ENCODE measurements around the gene KRT73.
"Not testable (repeated sequence)": the region's sequence is repeated elsewhere in the genome, so short reads cannot be mapped to it uniquely, and the experiment has no call there.

KRT73 gene

GRCh38 chr12:52598966-52599365 is 19.4 kb downstream of the KRT73 start:
- no peak for DNase-seq

DNA sequence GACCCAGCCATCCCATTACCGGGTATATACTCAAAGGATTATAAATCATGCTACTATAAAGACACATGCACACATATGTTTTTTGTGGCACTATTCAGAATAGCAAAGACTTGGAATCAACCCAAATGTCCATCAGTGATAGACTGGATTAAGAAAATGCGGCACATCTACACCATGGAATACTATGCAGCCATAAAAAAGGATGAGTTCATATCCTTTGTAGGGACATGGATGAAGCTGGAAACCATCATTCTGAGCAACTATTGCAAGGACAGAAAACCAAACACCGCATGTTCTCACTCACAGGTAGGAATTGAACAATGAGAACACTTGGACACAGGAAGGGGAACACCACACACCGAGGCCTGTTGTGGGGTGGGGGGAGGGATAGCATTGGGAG is 24.1 kb downstream of the KRT73 start:
- not testable (repeated sequence) for DNase-seq

GRCh38 chr12:52591521-52591920 is 26.8 kb downstream of the KRT73 start:
- no peak for DNase-seq

GRCh38 chr12:52590021-52590420 is 28.3 kb downstream of the KRT73 start:
- no peak for DNase-seq

DNA sequence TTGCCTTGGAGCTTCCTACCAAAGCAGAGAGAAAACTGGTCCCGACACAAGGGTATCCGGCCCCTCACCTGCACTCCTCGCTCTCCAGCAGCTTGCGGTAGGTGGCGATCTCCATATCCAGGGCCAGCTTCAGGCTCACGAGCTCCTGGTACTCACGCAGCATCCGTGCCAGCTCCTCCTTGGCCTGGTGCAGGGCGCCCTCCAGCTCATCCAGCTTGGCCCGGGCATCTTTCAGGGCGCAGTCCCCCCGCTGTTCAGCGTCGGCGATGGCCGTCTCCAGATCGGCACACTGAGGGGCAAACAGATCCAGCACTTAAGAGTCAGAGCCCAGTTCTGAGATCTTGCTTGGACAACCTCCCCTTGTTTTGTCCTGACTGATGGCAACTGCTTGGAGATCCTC is 30.8 kb downstream of the KRT73 start:
- no peak for DNase-seq

GRCh38 chr12:52585946-52586345 is 32.4 kb downstream of the KRT73 start:
- no peak for DNase-seq

DNA sequence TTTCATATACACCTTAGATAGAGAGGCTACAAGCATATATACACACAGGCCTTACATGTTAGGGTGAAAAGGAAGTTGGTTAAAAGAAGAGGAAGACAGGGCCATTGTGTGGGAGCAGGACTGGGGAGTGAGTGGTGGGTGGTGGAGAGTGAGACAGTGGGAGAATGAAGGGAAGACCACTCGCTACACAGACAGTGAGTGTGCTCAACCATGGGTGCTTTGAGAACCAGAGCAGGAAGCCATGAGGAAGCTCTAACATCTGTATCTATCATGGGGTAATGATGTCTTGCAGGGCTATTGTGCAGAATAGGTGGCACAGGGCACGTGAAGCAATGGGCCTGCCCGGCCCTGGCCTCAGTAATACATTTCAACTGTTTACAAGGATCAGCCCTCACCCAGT is 33.3 kb downstream of the KRT73 start:
- no peak for DNase-seq

GRCh38 chr12:52584156-52584682 is 34.1 kb downstream of the KRT73 start:
- DNase-seq = no peak

- DNase-seq = peak; percentile 68
Measured at GRCh38 chr12:52582971-52583456, 35.3 kb downstream of the KRT73 start.

DNA sequence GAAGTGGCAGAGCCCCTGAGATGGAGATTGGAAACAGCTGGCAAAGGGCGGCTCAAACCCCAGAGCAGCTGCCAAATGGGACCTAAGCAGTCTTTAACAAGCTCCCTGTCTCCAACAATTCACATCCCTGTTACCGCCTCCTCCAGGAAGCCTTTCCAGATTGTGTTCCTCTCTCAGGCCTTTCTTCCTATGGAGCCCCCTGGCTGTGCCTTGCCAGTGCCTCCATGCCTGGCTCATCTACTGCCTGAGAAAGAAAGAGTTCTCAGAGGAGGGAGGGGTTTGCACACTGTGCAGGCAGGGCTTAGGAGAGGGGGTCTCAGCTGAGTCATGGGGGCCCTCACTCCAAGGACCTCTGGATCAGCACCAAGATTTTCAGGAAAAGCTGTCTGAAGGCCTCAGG is 35.9 kb downstream of the KRT73 start:
- no peak for DNase-seq

DNA sequence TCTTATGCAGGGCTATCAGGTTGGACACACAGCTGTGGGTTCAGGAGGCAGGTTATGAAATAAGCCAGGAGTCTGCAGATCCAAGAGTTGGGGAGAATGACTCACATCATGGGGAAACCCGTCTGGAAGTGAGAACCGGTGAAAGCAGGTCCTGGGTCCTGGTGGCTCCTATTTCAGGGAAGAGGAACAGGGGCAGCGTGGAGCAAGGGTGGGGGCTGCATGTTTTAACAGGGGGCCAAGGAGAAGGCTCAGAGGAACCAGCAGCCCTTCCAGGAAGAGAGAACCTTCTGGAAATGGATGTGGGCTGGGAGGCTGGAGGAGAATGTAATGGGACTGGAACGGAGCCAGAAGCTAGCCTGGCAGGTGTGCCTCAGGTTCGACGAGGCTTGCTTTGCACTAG is 36.9 kb downstream of the KRT73 start:
- DNase-seq = peak; percentile 31

DNA sequence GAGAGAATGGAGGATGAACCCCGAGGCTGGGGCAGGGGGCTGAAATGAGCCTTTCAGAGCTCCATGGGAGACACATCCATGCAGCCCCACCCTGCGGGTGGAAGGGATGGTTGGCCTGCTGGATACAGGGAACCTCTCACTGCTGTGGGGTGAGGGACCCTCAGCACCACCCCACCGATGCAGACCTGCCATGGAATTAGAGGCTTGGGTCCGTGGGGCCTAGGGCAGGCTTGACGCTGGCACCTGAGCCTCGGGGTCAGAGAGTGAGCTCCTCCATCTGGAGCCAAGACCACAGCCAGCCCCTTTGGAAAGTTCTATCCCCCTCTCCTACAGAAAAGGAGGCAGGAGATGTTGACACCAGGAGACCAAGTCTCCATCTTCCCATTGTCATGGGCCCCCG is 37.3 kb downstream of the KRT73 start:
- no peak for DNase-seq

DNA sequence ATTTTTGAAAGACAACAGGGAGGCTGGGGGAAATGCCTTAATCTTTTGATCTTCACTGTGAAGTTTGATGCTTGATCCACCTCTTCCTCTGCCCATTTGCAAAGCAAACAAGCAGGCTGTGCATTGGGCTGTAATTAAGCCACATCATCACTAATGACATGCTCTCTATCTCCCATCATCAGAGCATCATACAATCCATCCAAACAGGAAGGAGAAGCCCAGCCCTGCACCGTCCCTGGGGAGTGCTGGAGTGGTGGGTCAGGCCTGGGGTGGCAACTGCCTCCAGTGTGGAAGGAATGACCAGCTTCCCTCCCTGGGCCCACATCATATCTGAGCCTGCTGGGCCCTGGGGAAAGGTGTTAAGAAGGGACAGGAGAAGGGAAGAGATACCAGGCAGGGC is 37.9 kb downstream of the KRT73 start:
- DNase-seq = peak; percentile 38

DNA sequence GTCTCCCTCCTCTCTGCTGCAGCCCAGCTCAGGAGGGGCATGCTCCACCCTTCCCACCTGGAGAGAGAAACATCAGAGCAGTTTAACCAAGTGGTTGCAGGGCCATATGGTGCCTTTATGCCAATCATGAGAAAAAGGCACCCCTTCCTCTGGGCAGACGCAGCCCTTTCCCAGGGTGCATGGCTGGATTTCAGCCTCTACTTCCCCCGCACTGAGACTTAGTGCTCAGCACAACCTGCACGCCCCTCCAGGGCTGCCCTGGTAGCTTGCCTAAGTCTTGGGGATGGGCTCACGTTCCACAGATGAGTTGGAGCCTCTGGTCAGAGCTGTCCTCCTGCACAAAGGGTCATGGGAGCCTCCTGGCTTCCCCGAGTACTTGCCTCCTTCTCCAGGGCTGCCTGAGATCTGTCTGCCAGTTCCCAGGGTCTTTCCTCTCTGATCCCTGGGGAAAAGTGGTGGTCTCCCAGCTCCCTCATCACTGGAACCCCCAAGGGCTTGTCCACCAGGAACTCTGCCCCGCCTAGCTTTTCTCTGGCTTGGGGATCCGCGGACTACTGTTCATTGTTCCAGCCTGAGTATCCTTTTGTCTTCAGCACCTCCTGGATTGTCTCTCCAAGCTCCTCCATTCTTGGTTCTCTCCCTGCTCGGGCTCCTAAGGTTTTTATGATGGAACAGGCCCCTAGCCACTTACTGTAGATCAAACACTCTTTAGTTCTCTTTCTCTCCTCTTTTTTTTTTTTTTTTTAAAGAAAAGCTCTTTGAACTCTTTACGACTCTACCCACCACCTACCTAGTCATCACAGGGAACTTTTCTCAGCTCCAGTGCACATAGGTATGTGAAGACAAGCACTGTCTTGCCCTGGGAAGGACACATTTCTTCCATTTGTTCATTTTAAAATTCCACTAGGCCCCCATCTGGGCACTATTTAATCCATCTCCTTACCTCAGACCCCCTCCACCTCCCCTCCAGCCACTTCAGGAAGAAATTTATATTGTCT is 38.6 kb downstream of the KRT73 start:
- DNase-seq = no peak

GRCh38 chr12:52578469-52578868 is 39.9 kb downstream of the KRT73 start:
- DNase-seq = no peak

DNA sequence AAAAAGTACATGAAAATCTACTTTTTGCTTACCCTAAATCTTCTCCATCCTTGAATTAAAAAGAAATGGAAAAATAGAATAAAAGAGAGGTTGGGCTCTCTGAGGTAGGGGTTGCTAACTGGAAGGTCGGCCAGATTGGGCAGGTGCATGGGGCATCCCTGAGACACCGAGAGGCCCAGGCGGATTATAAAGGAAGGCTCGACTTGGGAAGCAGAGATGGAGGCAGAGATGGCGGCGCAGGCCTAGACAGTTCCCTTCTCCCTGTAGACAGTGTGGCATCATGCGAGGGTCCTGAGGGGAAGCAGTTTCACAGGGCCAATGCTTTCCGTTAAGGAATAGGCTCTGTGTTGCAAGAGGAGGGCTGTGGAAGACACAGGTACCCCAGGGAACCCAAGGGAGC is 41.0 kb downstream of the KRT73 start:
- DNase-seq = no peak

DNA sequence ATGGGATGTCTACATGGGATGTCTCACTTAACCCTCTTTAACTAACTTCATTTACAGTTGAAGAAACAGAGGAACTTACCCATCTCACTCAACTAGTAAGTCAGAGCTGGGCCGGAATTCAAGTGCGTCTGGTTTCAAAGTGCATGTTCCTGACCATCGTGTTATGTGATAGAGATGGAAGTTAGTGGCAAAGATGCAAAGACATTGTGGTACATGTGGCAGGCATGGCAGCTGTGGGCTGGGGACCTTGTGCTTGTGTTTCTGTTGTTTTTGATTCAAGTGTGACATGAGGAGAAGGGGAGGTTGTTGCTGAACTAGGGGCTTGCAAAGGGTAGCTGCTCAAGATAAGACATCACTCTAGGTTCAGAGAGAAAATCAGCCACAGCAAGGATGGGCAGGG is 42.4 kb downstream of the KRT73 start:
- DNase-seq = no peak

DNA sequence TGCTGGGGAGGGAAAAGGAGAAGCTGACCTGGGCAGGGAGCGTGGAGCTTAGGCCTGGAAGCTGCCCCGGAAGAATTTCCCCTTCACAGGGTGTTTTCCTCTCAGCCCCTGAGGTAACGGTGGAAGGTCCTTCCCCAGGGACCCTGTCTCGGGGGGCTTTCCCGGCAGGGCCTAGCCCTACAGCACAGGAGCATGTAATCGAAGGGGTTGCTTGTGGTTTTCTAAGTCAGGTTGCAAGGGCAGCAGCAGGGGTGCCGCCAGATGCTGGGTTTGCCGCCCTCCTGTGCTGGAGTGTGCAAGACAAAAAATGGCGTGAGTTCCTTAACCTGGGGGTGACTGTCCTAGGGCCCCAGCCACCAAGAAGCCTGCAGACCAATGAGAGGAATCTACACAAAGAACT is 43.1 kb downstream of the KRT73 start:
- DNase-seq = no peak

DNA sequence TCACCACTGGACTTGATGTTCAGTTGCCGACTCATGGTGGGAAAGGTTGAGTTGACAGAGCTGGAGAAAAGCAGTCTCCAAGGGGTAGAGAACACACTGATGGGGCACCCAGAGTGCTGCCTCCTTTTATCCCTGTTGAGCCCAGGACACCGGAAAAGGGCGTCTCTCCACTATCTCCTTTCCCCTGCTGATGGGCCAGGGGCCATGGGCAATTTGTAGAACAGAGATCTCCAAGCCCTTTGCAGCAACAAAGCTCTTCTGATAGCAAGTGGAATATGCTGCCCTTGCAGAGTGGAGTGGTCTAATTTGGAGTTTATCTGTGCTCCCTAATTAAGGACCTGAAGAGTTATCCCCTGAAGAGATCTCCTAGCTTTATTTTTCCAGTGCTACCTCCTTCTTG is 44.6 kb downstream of the KRT73 start, which contains the start of gene KRT74:
Gene KRT74 (minus strand): TSS at position 101 of the 400 bp plus-strand sequence. CDS start 66 bp downstream, at position 35.
- DNase-seq = no peak

DNA sequence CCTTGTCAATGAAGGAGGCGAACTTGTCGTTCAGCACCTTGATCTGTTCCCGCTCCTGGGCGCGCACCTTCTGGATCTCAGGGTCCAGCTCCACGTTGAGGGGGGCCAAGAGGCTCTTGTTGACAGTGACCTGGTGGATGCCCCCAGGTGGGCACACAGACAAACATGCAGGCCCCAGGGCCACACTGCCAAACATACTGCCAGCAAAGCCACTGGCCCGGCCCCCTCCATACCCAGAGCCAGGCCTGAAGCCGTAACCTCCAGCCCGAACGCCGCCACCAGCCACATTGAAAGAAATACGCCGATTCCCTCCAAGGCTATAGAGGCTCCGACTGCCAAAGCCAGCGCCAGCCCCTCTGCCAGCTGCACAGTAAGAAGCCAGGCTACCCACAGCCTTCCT is 45.1 kb downstream of the KRT73 start:
- DNase-seq = no peak

- DNase-seq = no peak
Measured at GRCh38 chr12:52570511-52570910, 47.8 kb downstream of the KRT73 start.

DNA sequence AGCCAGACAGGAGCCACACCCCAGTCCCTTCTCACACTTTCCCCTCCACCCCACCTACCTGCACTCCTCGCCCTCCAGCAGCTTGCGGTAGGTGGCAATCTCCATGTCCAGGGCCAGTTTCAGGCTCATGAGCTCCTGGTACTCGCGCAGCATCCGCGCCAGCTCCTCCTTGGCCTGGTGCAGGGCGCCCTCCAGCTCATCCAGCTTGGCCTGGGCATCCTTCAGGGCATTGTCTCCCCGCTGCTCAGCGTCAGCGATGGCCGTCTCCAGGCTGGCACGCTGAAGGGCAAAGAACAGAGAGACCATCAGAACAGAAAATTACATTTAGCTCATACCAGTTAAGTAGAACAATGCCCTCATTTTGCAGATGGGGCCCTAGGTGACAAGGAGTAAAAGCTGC is 50.2 kb downstream of the KRT73 start:
- no peak for DNase-seq

DNA sequence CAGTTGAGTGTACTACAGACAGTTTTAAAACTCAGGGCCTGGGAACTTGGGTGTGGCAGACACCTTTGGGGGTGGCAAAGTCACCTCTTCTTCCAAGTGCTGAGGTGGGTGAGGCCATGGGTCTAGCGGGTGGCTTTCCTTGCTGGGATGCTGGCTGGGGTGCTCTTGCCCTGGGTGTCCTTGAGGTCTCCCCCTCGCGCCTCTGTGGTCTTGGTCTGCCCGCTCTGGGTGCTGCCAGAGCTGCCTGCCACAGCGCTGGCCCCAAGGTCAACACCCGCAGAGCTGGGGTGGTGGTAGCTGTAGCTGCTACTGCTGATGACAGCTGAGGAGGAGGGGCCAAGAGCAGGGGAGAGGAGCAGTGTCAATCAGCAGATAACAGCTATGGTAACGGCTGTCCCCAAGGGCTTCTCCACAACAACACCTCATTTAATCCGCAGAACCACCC is 51.5 kb downstream of the KRT73 start:
- peak; percentile 35 for DNase-seq

DNA sequence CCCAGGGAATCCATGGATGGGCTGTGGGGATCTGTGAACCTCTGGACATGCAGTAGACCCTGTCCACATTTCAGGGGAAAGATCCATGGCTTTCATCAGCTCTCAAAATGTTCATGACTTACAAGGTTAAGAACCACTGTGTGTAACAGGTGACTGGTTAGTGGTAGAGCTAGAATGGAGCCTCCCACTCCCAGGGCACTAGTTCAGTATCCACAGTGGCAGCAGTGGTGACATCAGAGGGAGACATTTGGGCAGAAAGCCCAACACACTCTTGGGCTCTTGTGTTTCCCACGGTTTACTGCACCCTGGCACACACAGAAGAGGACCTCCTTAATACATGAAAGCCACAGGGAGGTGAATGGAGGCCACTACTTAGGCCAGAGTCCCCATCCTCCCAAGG is 53.8 kb downstream of the KRT73 start:
- no peak for DNase-seq
